Activated CD8-positive, alpha-beta memory T cell treated with anti-CD3 and anti-CD28 coated beads for 4 hours (primary cell): Measurements from ENCODE around the gene MEP1A.
"Not testable (repeated sequence)": the region's sequence is repeated elsewhere in the genome, so short reads cannot be mapped to it uniquely, and the experiment has no call there.

Experiments used
- DNase-seq, 2 donors: peaks; one replicate each; pipeline ENCODE4 v3.0.0-alpha.2; 2020; ENCODE audit warnings: low read depth in 2 of 2

The MEP1A gene

GRCh38 chr6:46777476-46778346 lies 15.5 kb upstream of the MEP1A start:
- DNase-seq, result no peak

DNA sequence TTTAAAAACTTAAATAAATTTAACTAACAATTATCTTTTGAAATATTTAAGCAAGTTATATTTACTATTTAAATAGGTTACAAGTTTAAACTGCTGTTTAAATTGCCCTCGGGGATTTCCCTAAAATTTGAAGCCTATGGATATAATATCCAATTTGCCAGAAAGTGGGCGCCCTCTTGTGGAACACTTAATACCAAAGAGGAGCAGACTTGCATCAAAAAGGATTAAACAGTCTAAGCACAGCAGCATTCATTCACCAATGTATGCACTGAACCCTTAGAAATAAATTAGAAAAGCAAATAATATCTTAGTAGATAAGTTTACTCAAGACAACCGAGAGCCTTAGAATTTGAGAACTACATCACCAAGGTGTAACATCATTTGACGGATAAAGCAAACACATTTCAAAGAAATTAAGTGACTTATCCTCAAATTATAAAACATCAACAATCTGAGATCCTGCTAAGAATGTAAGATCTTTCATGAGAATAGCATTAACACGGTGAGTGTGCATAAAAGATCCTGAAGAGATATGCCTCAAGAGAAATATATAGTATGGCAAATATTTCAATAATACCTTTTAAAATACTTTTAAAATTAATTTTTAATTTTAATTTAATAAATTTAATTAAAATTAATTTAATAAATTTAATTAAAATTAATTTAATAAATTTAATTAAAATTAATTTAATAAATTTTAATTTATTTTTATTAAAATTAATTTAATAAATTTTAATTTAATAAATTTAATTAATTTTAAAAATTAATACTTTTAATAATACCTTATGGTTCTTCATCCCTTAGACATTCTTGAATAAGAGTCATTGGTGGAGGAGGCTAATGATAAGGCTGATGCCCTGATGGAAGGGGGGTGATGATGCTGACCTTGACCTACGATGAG lies 11.5 kb upstream of the MEP1A start:
- DNase-seq, result no peak

DNA sequence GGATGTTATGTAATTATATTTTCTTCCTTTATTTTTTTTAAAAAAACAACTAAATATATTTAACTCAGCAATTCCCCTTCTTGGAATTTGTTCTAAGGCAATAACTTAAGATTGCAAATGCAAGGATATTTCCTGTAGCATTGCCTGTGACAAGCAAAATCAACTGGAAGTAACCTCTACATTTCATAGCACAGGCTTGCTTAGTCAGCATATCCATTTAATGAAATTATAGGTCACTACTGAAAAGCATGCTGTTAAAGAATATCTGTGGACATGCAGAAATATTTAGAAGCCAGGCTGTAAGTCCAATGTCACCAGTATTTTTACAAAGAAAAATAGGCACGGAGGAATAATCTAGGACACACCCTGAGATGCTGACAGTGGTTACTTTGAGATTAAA lies 8.7 kb upstream of the MEP1A start:
- no peak for DNase-seq

DNA sequence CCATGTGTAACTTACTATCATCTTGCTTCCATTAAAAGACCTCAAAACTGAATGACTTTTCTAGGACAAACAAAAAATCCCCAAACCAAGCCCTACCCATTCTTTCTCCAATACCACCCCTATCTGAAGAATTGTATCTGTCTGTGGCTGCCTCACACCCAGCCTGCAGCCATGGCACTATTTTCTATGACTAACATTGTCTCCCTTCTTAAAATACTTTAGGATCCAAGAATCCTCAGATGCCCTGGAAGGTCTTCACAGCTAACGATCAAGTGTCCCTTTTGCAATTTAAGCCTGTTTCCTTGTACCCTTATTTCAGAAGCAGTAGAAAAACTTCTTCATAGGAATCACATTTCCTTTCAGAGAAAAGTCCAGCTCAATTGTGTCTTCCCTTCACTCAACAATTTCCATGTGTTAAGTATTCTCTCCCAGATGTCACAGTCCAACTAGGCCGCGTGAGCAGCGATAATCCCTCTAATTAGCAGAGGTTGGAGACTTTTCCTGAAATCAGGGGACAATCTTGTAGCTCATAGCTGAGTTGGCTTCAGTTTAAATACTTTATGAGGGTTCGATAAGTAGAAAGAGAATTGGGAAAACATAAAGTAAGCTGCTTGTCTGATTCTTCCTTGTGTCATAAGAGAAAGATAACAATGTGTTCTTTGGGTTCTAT lies 5.2 kb upstream of the MEP1A start:
- DNase-seq, result no peak

DNA sequence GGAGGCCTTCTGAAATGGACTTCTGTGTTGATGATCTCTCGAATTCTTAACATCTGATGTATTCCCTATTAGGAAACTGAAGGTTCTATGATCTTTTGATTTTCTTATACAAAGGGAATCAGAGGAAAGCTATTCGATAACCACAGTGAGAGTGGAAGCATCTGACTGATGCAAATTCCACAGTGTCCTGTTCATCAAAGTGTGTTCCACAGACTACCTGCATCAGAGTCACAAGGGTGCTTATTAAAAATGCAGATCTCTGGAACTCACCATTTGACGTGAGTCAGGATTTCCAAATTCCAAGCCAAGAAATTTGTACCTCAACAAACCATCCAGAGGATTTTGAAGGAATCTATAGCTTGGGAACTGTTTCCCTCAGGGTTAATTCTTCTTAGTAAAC lies 4.4 kb upstream of the MEP1A start:
- DNase-seq, result no peak

DNA sequence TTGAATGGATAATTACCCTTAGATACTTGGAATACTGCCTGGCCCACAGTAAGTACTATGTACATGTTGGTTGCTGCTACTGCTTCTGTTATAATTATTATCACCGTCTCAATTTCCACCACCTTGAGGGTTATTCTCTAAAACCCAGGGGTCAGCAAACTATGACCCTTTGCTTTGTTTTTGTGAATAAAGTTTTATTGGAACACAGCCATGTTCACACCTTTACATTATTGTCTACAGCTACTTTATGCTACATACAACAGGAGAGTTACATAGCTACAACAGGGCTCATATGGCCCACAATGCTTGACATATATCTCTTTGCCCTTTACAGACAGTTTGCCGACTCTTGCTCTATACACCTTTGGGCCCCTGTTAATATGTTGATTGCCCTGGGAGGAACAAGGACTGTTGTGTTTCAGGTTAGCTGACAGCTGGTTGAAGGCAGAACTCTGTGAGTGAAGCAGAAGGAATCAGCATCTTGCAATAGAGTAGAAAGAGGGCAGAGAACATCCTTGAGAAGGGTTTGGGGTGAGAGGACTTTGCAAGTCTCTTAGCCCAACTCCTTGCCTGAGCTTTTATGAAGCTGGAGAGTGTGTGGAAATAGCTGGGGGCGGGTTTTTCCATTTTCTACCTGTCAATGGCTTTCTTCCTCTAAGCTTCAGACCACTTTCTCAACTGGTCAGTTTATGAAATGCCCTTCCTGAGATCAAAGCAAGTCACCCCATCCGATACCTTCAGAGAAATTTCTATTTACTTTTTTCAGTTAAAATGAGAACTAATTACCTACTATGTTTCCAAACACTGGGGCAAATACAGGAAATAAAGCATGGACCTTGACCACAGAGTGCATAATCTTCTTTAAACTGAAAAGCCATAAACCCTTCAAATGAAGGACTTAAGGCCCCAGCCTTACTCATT lies 3.5 kb upstream of the MEP1A start:
- DNase-seq, result no peak

GRCh38 chr6:46790355-46790874 lies 2.8 kb upstream of the MEP1A start:
- DNase-seq, result no peak

GRCh38 chr6:46792635-46793034 lies 554 bp upstream of the MEP1A start:
- DNase-seq, result no peak

GRCh38 chr6:46794068-46794467 lies 879 bp downstream of the MEP1A start:
- no peak for DNase-seq

- DNase-seq, result no peak
Measured at GRCh38 chr6:46795816-46796215, 2.6 kb downstream of the MEP1A start.

DNA sequence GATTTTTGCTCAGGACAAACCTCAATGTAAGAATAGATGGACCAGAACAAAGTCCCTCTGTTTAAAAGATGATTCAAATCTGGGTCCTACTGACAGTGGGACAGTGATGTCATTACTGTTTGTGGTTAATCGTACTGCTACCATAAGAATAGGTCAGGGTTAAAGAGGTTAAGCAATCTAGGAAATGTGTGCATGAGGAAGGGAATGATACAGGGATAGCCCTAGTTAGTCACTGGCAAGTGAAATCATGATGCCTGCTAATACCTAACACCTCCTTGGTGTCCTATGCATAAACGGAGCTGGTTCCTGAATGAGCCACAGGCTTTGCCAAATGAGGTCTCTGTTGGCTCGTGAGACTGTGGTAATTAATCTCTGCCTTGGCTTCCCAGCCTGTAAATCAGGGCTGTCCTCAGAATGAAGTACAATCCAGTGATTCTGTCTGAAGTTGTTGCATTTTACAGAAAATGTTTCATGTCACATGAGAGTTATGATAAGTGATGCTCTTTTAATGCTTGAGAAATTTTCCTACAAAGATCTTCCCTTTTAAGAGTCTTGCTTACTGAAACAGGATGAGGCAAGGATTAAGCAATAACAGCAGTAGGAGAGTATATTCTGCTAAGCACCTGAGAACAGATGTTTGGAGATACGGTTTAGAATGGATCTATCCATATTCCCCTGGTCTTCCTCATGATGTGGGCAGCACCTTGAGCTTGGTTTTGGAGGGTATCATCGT lies 3.8 kb downstream of the MEP1A start:
- DNase-seq, result no peak

GRCh38 chr6:46799657-46800056 lies 6.5 kb downstream of the MEP1A start:
- DNase-seq, result no peak

GRCh38 chr6:46808806-46809205 lies 15.6 kb downstream of the MEP1A start:
- DNase-seq, result no peak

DNA sequence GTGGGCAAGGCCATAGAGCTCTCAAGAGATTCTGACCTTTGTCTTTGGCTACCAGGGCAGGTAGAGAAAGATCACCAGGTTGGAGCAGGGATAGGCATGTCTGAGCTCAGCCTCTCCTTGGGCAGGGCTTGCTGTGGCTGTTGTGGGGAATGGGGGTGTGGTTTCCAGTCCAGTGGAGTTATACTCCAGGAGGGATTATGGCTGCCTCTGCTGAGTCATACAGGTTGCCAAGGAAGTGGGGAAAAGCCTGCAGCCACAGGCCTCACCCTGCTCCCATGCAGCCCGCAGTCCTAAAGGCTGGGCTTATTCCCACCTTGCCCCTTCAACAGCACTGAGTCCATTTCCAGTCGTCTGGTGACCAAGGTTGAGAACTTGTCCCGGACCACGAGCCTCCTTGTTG lies 21.9 kb downstream of the MEP1A start:
- DNase-seq, result no peak

DNA sequence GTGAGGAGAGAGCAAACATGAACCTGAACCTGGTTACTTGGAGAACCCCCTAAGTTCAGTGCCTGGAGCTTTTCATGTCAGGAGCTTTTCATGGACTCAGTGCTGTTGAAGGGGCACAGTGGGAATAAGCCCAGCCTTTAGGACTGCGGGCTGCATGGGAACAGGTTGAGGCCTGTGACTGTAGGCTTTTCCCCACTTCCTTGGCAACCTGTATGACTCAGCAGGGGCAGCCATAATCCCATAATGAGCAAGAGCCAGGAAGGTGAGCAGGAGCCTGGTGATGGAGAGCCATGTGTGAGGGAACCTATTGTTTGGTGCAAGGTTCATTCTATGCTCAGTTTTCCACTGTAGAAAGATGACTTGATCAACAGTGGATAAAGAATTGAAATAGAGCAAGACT lies 23.4 kb downstream of the MEP1A start:
- DNase-seq, result no peak

- DNase-seq, result no peak
Measured at GRCh38 chr6:46819561-46819960, 26.4 kb downstream of the MEP1A start.

DNA sequence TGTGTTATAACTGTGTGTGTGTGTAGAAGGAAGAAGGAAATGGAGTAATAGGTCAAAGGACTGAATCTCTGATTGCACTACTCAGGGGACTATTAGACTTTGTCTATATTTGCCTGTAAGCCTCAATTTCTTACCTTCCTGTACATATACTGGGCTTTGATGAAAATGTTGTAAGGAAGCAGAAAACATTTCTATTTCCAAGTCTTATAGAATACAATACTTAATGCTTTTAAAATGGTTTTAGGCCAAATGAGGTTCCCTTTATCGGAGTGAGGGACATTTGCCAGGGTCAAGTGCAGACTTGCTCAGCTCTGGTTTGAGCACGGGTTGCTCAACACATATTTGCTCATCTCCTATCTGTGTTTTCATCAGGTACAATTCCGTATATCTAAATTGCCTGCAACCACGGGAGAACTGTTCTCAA lies 28.3 kb downstream of the MEP1A start:
- DNase-seq, result no peak

- DNase-seq, result no peak
Measured at GRCh38 chr6:46828939-46829338, 35.8 kb downstream of the MEP1A start.

DNA sequence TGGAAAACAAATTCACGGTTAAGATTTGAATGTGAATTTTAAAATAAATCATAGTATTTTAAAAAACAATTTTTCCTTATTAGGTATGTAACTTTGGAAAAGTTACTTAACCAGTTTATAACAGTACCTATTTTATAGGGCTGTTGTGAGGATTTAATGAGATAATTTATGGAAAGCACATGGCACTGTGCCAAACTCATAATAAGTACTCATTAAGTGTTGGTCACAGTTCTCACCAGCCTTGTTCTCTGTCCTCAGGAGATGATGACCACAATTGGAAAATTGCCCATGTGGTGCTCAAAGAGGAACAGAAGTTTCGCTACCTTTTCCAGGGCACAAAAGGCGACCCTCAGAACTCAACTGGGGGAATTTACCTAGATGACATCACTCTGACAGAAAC lies 39.6 kb downstream of the MEP1A start:
- no peak for DNase-seq

GRCh38 chr6:46834257-46834916 lies 41.2 kb downstream of the MEP1A start:
- DNase-seq, result not testable (repeated sequence)
